Measurements from ENCODE around the gene OSBPL6.

GRCh38 chr2:178330175-178331017 is 136.1 kb downstream of the OSBPL6 start:
- TF ChIP-seq, protein P1, sequence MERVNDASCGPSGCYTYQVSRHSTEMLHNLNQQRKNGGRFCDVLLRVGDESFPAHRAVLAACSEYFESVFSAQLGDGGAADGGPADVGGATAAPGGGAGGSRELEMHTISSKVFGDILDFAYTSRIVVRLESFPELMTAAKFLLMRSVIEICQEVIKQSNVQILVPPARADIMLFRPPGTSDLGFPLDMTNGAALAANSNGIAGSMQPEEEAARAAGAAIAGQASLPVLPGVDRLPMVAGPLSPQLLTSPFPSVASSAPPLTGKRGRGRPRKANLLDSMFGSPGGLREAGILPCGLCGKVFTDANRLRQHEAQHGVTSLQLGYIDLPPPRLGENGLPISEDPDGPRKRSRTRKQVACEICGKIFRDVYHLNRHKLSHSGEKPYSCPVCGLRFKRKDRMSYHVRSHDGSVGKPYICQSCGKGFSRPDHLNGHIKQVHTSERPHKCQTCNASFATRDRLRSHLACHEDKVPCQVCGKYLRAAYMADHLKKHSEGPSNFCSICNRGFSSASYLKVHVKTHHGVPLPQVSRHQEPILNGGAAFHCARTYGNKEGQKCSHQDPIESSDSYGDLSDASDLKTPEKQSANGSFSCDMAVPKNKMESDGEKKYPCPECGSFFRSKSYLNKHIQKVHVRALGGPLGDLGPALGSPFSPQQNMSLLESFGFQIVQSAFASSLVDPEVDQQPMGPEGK (CRISPR knock-in tag; IDR thresholded peaks at IDR 0.05; ENCODE audit: borderline replicate concordance): no peak
- TF ChIP-seq ARNTL (CRISPR knock-in tag; IDR thresholded peaks at IDR 0.05; ENCODE audit: borderline replicate concordance, low read depth): no peak
- no peak for TF ChIP-seq GLIS3 (CRISPR knock-in tag; IDR thresholded peaks at IDR 0.05)
- no peak for TF ChIP-seq OSR1 (CRISPR knock-in tag; IDR thresholded peaks at IDR 0.05)
- no peak for TF ChIP-seq CSDC2 (CRISPR knock-in tag; IDR thresholded peaks at IDR 0.05)
- TF ChIP-seq ESRRG (CRISPR knock-in tag; IDR thresholded peaks at IDR 0.05): no peak
- no peak for TF ChIP-seq PPARA (CRISPR knock-in tag; IDR thresholded peaks at IDR 0.05; ENCODE audit: borderline replicate concordance)
- no peak for TF ChIP-seq ZNF8 (CRISPR knock-in tag; IDR thresholded peaks at IDR 0.05)
- TF ChIP-seq, protein P2, sequence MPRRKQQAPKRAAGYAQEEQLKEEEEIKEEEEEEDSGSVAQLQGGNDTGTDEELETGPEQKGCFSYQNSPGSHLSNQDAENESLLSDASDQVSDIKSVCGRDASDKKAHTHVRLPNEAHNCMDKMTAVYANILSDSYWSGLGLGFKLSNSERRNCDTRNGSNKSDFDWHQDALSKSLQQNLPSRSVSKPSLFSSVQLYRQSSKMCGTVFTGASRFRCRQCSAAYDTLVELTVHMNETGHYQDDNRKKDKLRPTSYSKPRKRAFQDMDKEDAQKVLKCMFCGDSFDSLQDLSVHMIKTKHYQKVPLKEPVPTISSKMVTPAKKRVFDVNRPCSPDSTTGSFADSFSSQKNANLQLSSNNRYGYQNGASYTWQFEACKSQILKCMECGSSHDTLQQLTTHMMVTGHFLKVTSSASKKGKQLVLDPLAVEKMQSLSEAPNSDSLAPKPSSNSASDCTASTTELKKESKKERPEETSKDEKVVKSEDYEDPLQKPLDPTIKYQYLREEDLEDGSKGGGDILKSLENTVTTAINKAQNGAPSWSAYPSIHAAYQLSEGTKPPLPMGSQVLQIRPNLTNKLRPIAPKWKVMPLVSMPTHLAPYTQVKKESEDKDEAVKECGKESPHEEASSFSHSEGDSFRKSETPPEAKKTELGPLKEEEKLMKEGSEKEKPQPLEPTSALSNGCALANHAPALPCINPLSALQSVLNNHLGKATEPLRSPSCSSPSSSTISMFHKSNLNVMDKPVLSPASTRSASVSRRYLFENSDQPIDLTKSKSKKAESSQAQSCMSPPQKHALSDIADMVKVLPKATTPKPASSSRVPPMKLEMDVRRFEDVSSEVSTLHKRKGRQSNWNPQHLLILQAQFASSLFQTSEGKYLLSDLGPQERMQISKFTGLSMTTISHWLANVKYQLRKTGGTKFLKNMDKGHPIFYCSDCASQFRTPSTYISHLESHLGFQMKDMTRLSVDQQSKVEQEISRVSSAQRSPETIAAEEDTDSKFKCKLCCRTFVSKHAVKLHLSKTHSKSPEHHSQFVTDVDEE (CRISPR knock-in tag; IDR thresholded peaks at IDR 0.05): no peak
- no peak for TF ChIP-seq ZNF70 (CRISPR knock-in tag; IDR thresholded peaks at IDR 0.05)
- no peak for TF ChIP-seq ZFP3 (CRISPR knock-in tag; IDR thresholded peaks at IDR 0.05)
- TF ChIP-seq, protein P3, sequence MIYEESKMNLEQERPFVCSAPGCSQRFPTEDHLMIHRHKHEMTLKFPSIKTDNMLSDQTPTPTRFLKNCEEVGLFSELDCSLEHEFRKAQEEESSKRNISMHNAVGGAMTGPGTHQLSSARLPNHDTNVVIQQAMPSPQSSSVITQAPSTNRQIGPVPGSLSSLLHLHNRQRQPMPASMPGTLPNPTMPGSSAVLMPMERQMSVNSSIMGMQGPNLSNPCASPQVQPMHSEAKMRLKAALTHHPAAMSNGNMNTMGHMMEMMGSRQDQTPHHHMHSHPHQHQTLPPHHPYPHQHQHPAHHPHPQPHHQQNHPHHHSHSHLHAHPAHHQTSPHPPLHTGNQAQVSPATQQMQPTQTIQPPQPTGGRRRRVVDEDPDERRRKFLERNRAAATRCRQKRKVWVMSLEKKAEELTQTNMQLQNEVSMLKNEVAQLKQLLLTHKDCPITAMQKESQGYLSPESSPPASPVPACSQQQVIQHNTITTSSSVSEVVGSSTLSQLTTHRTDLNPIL (CRISPR knock-in tag; IDR thresholded peaks at IDR 0.05; ENCODE audit: low read depth): no peak
- TF ChIP-seq ZFP30 (CRISPR knock-in tag; IDR thresholded peaks at IDR 0.05): no peak
